Stimulated activated CD8-positive, alpha-beta memory T cell treated with anti-CD3 and anti-CD28 coated beads, Interleukin-4, amount 100 ng/mL, for 24 hours (primary cell): ENCODE measurements around the gene BMPR1A.
"Not testable (repeated sequence)": the region's sequence is repeated elsewhere in the genome, so short reads cannot be mapped to it uniquely, and the experiment has no call there.

Source experiments
- DNase-seq: peaks from one replicate; pipeline ENCODE4 v3.0.0-alpha.2; 2020; ENCODE audit warnings: low read depth

BMPR1A gene

GRCh38 chr10:86888585-86889381 lies 132.4 kb downstream of the BMPR1A start:
- DNase-seq = no peak

- no peak for DNase-seq
Measured at GRCh38 chr10:86889997-86890396, 133.6 kb downstream of the BMPR1A start.

DNA sequence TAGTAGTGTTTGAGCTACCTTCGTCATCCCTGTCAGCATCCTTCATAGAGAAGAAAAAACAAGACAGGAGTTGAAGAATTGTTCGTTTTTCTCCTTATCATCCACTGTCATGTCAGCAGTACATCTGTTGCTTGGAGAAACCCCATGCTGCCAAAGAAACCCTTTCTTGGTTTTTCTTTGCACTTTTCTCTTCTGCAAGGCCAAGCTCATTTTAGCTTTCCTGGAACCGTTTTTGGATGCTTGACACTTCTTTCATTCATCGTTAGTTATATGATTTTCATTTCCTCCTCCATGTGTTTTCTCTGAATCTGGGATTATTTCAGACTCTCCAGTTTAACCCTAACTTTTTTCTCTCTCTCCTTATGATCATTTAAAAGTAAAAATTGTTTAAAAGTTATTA lies 142.1 kb downstream of the BMPR1A start:
- no peak for DNase-seq

DNA sequence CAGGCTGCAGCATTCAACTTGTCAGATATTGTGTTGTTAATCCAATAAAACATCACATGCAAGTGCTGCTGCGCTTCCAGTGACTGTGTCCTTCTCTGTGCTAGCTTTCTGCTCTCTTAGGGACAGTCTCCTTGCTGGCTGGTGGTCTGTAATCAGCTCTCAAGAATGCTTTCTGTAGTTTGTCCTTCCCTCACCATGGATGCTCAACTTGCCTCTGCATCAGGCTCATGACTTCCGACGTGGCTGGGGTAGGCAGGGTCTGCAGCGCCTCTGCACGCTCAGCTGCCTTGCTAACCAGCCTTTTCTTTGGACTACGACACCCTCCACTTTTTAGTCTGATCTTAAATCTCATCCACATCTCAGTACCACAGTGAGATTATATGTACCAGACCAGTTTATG lies 142.7 kb downstream of the BMPR1A start:
- no peak for DNase-seq

DNA sequence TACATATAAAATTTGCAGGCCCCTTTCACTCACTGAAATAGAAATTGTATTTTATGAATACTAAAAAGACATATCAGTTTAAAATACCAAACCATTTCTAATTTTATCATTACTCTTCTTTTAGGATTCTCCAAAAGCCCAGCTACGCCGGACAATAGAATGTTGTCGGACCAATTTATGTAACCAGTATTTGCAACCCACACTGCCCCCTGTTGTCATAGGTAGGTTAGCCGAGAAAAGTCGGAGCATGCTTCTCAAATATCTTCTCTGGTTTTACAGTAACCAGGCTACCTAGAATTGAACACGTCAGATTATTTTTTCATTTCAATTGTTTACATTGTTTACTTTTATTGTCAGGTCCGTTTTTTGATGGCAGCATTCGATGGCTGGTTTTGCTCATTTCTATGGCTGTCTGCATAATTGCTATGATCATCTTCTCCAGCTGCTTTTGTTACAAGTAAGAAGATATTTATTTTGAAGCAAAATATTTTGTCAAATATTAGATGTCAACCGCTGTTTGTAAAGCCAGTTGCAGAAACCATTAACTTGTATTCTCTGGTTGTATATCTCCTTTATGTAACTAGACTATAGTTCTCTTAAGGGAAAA lies 143.4 kb downstream of the BMPR1A start:
- DNase-seq = peak; percentile 12

- DNase-seq = no peak
Measured at GRCh38 chr10:86900955-86901354, 144.5 kb downstream of the BMPR1A start.

GRCh38 chr10:86904600-86904999 lies 148.2 kb downstream of the BMPR1A start:
- no peak for DNase-seq

GRCh38 chr10:86905429-86905828 lies 149.0 kb downstream of the BMPR1A start:
- no peak for DNase-seq

DNA sequence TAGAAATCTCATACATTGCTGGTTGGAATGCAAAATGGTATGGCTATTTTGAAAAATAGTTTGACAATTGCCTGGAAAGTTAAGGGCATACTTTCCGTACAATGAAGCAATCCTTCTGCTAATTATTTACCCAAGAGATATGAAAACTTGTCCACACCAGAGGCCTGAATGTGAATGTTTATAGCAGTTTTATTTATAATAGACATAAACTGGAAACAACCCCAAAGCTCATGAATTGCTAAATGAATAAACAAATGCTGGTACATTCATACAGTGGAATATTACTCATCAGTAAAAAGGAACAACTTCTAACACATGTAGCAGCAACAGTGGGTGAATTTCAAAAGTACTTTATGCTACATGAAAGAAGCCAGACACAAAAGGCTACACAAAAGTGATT lies 158.3 kb downstream of the BMPR1A start:
- DNase-seq = no peak

- no peak for DNase-seq
Measured at GRCh38 chr10:86918022-86918471, 161.6 kb downstream of the BMPR1A start.

DNA sequence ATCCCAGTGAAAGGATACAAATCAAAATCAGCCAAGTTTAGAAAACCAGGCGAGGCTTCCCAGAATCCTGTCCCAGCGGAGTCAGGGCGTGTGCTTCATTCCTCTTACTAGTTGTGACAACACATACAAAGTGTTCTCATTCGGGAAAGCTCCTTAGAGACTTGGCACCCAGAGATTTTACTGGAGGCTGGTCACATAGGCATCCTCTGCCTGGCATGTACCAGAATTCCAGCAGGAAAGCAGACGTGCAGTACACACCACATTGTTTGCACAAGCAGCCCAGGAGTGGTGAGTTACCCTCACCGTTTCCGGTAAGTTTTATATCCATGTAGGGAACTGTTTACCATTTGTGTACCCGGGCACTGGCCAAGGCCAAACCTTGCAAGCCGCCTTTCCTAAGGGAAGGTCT lies 166.1 kb downstream of the BMPR1A start:
- DNase-seq = no peak

- DNase-seq = no peak
Measured at GRCh38 chr10:86929468-86930380, 173.3 kb downstream of the BMPR1A start.

GRCh38 chr10:86931872-86932271 lies 175.5 kb downstream of the BMPR1A start:
- DNase-seq = no peak

DNA sequence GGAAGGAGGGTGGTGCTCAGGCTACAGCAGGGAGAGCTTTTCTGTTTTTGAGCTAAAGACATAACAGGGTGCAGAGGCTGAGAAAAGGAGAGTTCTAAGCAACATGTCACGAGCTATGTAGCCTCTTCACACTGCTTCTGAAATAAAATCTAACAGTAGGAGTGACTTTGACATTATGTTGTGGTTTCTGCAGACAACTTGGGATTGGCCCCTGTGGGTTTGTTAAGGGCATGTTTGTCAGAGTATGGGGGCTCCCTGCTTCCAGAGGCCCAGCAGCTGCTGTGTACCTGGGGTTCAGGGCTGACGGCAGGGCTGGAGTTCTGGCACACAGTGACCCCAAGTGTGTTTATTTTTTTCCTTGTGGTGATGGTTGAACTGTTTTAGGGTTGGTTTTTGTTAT lies 176.3 kb downstream of the BMPR1A start:
- no peak for DNase-seq

- not testable (repeated sequence) for DNase-seq
Measured at GRCh38 chr10:86934162-86934711, 177.8 kb downstream of the BMPR1A start.

GRCh38 chr10:86936661-86937501 lies 180.5 kb downstream of the BMPR1A start:
- DNase-seq = no peak

- no peak for DNase-seq
Measured at GRCh38 chr10:86937502-86938154, 181.2 kb downstream of the BMPR1A start.

- no peak for DNase-seq
Measured at GRCh38 chr10:86938260-86938659, 181.8 kb downstream of the BMPR1A start.

- not testable (repeated sequence) for DNase-seq
Measured at GRCh38 chr10:86940076-86940475, 183.7 kb downstream of the BMPR1A start.

- DNase-seq = no peak
Measured at GRCh38 chr10:86940677-86941076, 184.3 kb downstream of the BMPR1A start.

GRCh38 chr10:86941426-86941825 lies 185.0 kb downstream of the BMPR1A start:
- DNase-seq = no peak
